LHCN-M2 (cell line): ENCODE data around the gene ARHGAP27. TPM values are rescaled to one million over a fixed set of nuclear protein-coding genes. Genes with fewer than 3 reads are reported as not detected.
"Not testable (repeated sequence)": the region's sequence is repeated elsewhere in the genome, so short reads cannot be mapped to it uniquely, and the experiment has no call there.

ENCODE experiments used
- DNase-seq: peaks from one replicate; pipeline ENCODE4 v3.0.0-alpha.2; 2012; ENCODE audit warnings: low read depth
- total RNA-seq: library from RNA; depleted of rRNA; stranded (reverse); fragments of >200 nt; gene quantifications from 2 replicates; pipeline ENCODE4 v1.2.3, GENCODE V29; 2014; rRNA removed

ARHGAP27 gene
- total RNA-seq, 1 experiment from 2014 or later, result 3.0 TPM

DNA sequence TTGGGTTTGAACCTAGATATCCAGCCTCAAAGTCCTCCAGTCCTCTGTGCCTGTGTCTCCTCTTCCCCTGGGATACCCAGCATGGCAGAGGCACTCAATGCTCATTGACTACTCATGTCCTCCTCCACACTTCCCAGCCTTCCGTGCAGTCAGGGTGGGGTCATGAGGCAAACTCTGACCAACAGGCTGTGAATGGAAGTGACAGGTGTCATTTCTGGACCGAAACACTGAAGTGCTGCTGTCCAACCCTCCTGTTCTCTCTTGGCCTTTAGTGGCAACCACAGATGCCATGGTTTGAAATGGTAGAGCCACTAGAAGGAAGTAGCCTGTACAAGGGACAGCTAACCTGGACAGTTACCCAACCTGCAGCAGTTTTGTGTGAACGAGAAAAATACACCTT, 69.2 kb downstream of the ARHGAP27 start:
- DNase-seq, result no peak

GRCh38 chr17:45361976-45362375, 70.7 kb downstream of the ARHGAP27 start:
- DNase-seq, result no peak

DNA sequence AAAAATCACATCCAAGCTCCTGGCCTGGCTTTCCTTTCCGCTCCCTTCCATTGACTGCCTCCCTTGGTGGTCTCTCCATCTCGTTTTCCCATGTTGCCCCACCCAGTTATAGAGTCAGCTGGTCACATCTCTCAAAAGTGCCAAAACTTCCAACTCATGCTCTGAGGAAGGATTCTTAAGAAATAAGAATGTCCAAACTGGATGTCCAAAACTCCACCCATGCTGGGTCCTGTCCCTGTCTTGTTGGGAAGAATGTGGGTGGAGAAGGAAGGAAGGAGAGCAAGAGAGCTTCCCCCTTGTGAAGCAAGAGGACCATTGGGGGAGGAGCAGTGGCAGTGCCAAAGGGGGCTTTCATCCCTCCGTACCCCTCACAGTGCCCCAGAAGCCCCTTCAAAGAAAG, 71.2 kb downstream of the ARHGAP27 start:
- no peak for DNase-seq

DNA sequence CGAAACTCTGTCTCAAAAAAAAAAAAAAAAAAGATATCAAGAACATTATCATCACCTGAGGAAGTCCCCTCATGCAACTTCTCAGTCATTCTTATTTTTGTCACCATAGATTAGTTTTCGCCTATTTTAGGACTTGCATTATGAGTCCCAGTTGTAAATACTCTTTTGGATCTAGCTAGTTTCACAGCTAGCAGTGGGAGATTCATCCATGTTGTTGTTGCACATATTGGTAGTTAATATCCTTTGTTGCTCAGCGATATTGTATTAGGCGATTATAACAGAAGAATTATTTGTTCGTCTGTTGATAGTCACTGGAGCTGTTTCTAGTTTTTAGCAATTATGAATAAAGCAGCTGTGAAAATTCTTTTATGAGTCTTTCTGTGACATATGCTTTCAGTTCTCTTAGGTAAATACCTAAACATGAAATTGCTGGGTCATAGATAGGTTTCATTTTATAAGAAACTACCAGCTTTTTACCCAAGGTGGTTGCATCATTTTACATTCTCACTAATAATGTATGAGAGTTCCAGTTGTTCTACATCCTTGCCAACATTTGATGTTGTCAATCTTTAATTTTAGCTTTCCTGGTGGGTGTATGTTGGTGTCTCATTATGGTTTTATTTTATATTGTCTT, 75.2 kb downstream of the ARHGAP27 start:
- peak; percentile 76 for DNase-seq

DNA sequence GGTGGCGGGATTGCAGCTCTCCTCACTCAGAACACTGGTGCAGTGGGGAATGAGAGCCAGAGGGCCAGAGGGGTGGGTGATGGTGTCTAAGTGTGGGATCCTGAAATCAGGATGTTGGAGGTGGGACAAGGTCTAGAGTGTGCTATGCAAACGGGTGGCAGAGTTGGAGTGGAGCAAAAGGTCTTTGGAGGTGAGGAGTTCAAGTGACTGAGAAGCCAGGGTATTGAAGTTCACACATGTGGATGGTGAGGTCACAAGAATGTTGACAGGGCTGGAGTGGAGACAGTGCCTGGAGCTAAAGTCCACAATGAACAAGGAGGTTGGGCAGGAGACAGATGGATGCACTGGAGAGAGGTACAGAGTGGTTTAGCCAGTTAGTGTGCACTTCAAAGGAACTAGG, 77.6 kb downstream of the ARHGAP27 start:
- DNase-seq, result no peak

GRCh38 chr17:45353043-45353442, 79.6 kb downstream of the ARHGAP27 start:
- no peak for DNase-seq

- no peak for DNase-seq
Observed at GRCh38 chr17:45351831-45352230, 80.8 kb downstream of the ARHGAP27 start.

GRCh38 chr17:45347444-45347843, 85.2 kb downstream of the ARHGAP27 start:
- no peak for DNase-seq

DNA sequence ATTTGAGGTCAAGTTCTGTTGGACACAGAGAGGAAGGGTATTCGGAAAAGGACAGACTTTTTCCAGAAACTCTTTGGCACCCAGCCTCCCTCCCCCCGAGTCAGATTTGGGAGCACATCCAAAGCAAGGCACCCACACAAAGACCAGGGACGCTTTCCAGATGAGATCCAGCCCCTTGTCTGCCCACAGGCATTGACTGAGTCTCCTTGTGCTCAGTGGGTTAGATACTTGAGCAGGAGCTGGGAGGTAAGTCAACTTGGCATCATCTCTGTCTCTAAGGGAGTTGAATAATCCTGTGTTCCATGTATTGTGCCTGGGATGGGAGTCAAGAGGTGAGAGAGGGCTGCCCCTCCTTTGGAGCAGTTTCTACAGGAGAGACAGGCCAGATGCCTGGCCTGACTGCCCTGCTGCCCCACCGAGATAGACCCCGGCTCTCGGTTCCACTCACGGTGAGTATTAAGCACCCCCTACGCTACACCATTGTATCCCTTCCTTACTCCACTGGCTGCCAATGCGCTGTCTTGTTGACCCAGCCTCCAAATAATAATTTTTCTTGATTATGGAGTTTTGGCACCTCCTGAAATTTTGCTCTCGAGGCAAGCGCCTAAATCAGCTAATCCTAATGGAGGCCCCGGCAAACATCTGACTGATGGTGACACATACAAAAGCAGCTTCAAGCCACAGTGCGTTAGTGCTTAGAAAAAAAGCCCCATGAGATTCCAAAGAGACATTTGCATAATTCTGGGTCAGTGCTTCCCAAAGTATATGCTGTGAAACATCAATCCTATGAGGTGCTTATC, 86.3 kb downstream of the ARHGAP27 start:
- DNase-seq, result no peak

DNA sequence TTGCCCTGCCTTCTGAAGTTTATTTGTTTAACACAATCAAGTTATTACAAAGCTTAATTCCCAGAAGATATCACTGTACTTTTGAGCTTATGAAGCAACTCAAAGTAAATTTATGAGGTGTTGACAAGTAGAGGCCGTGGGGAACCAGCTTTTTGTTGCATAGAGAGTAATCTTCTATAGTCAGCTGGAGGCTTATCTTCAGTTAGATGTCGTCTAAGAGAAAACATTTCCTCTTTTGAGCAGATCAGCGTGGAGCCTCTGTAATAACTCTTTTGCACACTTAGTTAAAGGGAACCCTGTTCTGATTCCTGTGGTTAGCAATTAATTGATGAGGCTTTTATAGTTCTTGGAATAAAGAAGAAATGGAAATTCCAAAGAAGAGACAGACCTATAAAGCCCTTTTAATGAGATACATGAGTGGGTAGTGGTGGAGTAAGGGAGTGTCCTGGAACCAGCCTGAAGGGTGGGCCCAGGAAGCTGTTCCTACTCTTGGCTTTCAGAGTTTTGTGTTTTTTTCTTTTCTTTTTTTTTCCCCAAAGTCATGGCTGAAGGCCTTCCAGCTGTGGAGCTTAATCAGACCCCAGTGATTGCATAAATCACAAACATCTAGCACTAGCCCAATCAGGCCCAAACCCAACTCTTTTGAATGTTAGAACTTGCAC, 87.0 kb downstream of the ARHGAP27 start:
- no peak for DNase-seq

DNA sequence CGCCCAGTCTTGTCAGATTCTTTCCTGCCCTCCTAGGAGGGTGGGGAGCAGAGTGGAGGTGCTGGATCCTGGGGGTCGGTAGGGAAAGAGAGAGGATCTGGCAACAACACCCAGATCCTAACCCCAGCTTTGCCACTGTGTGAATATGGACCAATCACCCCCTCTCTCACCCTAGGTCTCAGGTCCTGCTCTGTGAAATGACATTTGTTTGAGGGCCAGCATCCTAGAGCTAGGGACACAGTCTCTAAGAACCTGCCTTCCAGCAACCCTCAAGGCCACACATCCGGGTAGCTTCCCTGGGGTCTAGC, 87.5 kb downstream of the ARHGAP27 start:
- DNase-seq, result no peak

DNA sequence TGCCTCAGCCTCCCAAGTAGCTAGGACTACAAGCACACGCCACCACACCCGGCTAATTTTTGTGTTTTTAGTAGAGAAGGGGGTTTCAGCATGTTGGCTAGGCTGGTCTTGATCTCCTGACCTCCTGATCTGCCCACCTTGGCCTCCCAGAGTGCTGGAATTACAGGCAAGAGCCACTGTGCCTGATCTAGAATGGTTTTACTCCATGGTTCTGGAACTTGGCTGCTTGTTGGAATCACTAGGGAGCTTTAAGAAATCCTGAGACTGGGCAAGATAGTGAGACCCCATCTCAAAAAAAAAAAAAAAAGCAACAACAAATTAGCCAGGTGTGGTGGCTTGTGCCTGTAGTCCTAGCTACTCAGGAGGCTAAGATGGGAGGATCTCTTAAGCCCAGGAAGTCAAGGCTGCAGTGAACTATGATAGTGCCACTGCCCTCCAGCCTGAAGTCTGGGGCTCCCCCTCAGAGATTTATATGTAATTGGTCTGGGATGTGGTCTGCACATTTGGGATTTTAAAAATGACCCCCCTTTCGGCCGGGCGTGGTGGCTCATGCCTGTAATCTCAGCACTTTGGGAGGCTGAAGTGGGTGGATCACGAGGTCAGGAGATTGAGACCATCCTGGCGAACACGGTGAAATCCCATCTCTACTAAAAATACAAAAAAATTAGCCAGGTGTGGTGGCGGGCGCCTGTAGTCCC, 88.6 kb downstream of the ARHGAP27 start:
- DNase-seq, result not testable (repeated sequence)

Other genes with a start within 250 kb of the ARHGAP27 start
- gene FMNL1, start 211.0 kb downstream of the ARHGAP27 start, total RNA-seq, result 19.8 and 29.0 TPM in 2 replicates
- 0.11 TPM in 1 of 2 replicates, not detected in the other for gene SPATA32, start 170.8 kb downstream of the ARHGAP27 start, total RNA-seq
- gene MAP3K14, start 115.8 kb downstream of the ARHGAP27 start, total RNA-seq, result 5.8 and 6.2 TPM in 2 replicates
- gene PLEKHM1, start 57.9 kb upstream of the ARHGAP27 start, total RNA-seq, result 27.2 and 30.0 TPM in 2 replicates